WI38 (cell line): ENCODE data around the gene PPP1R37.

Source experiments
- H3K4me3 ChIP-seq: 2 replicates; pipeline ENCODE4 v1.5.1; 2011; ENCODE audit warnings: low read depth, mild to moderate bottlenecking, control low read depth, low read length
- TF ChIP-seq, protein P1 (sequence below): IDR thresholded peaks from 2 replicates; pipeline ENCODE4 v1.5.1; 2012; ENCODE audit warnings: low read depth, mild to moderate bottlenecking, control low read depth, low read length

PPP1R37 gene

DNA sequence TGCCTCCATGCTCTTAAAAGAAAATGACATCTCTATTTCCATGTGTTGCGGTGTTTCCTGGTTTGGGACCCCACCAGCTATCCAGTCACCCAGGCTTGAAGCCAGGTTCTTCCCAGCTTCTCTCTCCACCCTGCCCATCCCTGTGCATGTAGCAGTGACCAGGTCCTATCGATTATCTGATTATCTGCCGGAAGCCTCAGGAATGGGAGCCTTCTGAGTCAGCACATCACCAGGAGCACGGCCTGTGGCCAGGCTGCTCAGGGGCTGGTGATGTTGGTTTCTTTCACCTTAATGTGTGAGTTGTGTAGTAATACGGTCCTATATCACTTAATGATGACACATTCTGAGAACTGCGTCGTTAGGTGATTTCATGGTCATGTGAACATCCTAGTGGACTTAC lies 33.7 kb downstream of the PPP1R37 start:
- TF ChIP-seq, protein P1, sequence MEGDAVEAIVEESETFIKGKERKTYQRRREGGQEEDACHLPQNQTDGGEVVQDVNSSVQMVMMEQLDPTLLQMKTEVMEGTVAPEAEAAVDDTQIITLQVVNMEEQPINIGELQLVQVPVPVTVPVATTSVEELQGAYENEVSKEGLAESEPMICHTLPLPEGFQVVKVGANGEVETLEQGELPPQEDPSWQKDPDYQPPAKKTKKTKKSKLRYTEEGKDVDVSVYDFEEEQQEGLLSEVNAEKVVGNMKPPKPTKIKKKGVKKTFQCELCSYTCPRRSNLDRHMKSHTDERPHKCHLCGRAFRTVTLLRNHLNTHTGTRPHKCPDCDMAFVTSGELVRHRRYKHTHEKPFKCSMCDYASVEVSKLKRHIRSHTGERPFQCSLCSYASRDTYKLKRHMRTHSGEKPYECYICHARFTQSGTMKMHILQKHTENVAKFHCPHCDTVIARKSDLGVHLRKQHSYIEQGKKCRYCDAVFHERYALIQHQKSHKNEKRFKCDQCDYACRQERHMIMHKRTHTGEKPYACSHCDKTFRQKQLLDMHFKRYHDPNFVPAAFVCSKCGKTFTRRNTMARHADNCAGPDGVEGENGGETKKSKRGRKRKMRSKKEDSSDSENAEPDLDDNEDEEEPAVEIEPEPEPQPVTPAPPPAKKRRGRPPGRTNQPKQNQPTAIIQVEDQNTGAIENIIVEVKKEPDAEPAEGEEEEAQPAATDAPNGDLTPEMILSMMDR: no peak
- H3K4me3 ChIP-seq: no peak overlapping the region

DNA sequence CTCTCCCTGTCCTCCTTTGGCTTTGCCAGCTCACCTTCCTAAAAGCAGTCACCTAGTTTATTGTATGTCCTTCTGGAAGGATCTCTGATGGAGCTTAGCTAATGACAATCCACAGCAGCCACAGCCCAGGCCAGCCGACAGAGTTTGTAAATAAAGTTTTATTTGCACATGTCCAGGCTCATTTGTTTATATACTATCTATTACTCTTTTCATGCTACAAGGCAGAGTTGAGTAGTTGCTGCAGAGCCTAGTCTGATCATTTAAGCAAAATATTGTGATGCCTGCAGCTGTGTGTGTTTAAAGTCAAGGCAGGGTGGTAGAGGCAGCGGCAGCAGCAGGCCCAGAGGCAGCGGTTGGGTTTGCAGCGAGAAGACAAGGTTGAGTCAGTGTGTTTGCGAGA lies 35.2 kb downstream of the PPP1R37 start:
- no peak overlapping the region for H3K4me3 ChIP-seq
- TF ChIP-seq, protein P1: no peak

DNA sequence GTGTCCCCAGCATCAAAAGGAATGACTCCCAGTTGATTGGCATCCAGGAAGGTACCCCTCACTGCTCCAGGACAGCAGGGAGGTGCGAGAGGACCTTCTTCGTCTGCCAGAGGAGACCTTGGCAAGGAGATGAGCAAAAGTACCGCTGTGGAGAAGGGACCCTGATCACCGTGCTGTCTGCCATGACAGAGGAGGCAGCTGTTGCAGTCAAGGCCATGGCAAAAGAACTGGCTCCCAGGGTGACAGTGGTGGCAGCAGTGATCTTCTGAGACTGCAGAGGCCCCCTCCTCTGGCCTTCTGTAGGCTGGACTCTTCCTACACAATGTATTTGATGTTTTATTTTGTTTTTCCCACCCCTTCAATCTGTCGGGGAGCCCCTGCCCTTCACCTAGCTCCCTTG lies 35.8 kb downstream of the PPP1R37 start:
- TF ChIP-seq, protein P1: no peak
- no peak overlapping the region for H3K4me3 ChIP-seq

DNA sequence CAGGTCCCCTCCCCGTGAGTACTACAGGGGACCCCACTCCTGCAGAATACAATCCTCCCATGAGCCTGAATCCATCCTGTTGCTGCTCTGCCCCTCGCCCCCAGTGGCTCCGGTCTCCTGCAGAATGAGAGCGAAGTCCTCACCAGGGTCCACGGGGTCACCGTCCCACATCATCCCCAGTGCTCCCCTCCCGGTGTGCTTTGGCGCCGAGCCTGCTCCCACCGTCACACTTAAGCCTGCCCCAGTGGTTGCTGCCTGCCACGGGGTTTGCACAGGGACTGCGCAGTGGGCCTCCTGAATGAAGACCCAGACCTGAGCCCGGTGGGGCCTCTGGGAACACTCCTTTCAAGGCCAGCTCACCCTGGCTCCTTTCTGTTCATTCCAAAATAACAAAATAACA lies 37.3 kb downstream of the PPP1R37 start:
- H3K4me3 ChIP-seq: no peak overlapping the region
- TF ChIP-seq, protein P1: no peak

DNA sequence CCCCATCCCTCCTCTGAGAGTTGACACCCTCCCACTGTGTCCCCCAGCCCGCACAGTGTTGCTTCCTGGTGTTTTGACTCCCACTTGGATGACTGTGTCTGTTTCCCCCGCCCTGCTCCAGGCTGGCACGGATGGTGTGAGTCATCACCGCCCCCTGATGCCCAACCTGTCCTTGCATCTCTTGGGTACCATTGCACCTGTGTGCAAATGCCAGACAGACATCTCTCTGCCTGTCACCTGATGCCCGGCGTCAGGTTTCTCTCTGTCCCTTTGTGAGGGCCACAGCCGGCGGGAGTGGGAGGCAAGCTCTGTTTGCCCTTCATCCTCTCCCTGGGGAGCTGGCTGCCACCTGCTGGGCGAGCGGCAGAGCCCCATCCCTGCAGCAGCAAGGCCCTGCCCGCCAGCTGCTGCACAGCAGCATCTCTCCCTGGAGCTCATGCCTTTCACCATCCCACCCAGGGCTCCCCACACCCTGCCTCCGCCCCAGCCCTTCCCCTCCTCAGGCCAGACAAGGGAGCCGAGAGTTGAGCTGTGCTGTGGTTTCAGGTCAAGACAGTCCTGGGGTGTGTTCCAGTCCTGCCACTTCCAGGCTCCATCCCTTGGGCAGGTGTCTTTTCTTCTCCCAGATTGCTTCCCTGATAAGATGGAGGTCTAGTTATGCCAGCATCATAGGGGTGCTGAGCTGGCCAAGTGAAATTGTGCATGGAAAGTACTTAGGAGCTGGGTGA lies 38.1 kb downstream of the PPP1R37 start:
- H3K4me3 ChIP-seq: no peak overlapping the region
- TF ChIP-seq, protein P1: 0 out of 2 replicates have a peak, but pooled peaks have one; percentile 4

DNA sequence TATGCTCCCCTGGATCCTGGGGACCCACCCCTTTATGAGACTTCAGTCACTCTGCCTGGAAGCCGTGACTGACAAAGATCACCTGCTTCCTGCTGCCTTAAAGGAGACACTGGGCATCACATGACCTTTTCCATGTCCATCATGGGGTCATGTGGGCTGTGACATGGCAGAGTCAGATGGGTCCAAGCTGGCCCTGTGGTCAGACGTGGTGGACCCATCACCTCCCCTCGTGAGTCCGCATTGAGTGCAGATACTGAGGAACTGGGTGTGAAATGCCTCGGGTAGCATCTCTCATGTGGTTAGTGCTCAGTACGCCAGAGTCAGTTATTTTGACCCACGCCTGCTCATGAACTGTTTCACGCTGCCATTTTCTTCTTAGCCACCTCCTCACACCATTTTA lies 40.7 kb downstream of the PPP1R37 start:
- TF ChIP-seq, protein P1: no peak
- H3K4me3 ChIP-seq: no peak overlapping the region

DNA sequence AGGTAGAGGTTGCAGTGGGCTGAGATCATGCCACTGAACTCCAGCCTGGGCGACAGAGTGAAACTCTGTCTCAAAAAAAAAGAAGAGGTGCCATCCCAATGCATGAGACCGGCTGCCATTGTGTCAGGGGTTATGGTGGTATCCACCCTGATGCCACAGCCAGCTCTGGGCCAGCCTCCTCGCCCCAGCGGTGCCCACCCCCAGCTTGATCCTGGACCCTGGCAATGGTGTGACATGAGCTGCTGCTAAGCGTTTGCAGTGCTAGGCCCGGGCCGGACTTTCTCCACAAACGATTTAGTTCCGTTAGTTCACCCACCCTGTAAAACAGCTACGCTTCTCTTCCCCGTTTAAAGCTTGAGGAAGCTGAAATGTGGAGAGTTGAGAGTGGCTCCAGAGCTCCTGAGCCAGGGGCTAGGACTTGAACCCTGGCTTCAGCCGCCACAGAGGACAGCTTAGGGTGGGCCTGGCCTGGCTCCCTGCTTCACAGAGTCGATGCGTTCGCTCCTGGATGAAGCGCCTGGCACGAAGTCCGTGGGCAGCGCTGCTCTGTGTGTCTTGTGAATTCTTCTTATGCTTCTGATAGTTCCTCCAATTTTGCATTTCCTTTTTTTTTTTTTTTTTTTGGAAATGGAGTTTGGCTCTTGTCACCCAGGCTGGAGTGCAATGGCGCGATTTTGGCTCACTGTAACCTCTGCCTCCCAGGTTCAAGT lies 42.4 kb downstream of the PPP1R37 start:
- TF ChIP-seq, protein P1: no peak
- H3K4me3 ChIP-seq: no peak overlapping the region
